K562 (cell line): ENCODE measurements around the gene RTN4. TPM values are rescaled to one million over a fixed set of nuclear protein-coding genes. Genes with fewer than 3 reads are reported as not detected.

ENCODE experiments used
- ATAC-seq: fragments of 200-7000 bp; cut with Tn5 transposase; 3 replicates; pipeline ENCODE4 v1.9.1; 2020; ENCODE audit warnings: moderate library complexity
- BruUV-seq: library from RNA; stranded (reverse); fragments of 400-500 nt; replicated peaks from 2 replicates; lab custom pipeline; 2021; lab: Mats Ljungman, UMichigan
- CTCF ChIA-PET: fragments of 300-600 bp; formaldehyde crosslinking; extraction: SDS; loops from one replicate; lab custom pipeline; 2021; ENCODE audit warnings: low intra/inter-chr PET ratio; lab: Yijun Ruan, JAX
- POLR2A ChIA-PET: fragments of 300-600, 350-650 bp; sonication (Branson Sonifier 250); formaldehyde crosslinking; extraction: SDS; loops from one replicate; lab custom pipeline; 2021; ENCODE audit warnings: antibody characterized with exemption, inconsistent platforms; lab: Yijun Ruan, JAX
- DNase-seq, 4 experiments: peaks; one replicate each; pipeline versions ENCODE4 v3.0.0 to v3.0.0-alpha.2; 2011 to 2018; ENCODE audit warnings: low spot score in 3 of 4, mixed read lengths in 3 of 4; ENCODE audit errors: extremely low read depth in 1 of 4
- FAIRE-seq: peaks from 2 replicates; lab custom pipeline; 2011; peaks lifted over from hg19 to GRCh38; lab: Jason Lieb, UNC
- H2AFZ ChIP-seq: 2 replicates; pipeline ENCODE4 v1.6.0; 2011; ENCODE audit warnings: low read depth, low read length, control low read depth, inconsistent platforms
- H3K27ac ChIP-seq: fragments of 200-600 bp; 3 replicates; pipeline ENCODE4 v1.8.0; 2011; ENCODE audit warnings: low read depth, mild to moderate bottlenecking, control low read depth, inconsistent platforms, low read length, moderate library complexity, mixed read lengths; ENCODE audit errors: extremely low read depth
- H3K27me3 ChIP-seq, 2 experiments: fragments of 300-600 bp in 1 of 2; 2 replicates in 1 of 2; 3 replicates in 1 of 2; pipeline versions ENCODE4 v1.6.0 to v1.8.0; 2011; ENCODE audit warnings: inconsistent platforms in 2 of 2, low read length in 2 of 2, mild to moderate bottlenecking in 1 of 2, mixed read lengths in 1 of 2, moderate library complexity in 1 of 2; ENCODE audit not compliant: control insufficient read depth in 2 of 2, insufficient read depth in 2 of 2
- H3K36me3 ChIP-seq: fragments of 300-600 bp; 3 replicates; pipeline ENCODE4 v1.8.0; 2011; ENCODE audit warnings: mild to moderate bottlenecking, low read length, inconsistent platforms; ENCODE audit not compliant: control insufficient read depth, insufficient read depth
- H3K4me1 ChIP-seq, 2 experiments: fragments of 200-600 bp in 1 of 2; replicated peaks in 1 of 2; 2 replicates in 1 of 2; 3 replicates in 1 of 2; pipeline versions ENCODE4 v1.5.1 to v1.8.0; 2011; ENCODE audit warnings: inconsistent platforms in 2 of 2, low read length in 2 of 2, mild to moderate bottlenecking in 1 of 2, mixed read lengths in 1 of 2, moderate library complexity in 1 of 2; ENCODE audit not compliant: control insufficient read depth in 2 of 2, insufficient read depth in 2 of 2
- H3K4me2 ChIP-seq: 2 replicates; pipeline ENCODE4 v1.6.1; 2011; ENCODE audit warnings: low read length, control low read depth, inconsistent platforms, mixed read lengths; ENCODE audit not compliant: insufficient read depth
- H3K4me3 ChIP-seq: fragments of 200-600 bp; sonication (generic), shearing (Covaris generic); 2 replicates; pipeline ENCODE4 v1.5.1; 2016; ENCODE audit warnings: control low read depth, inconsistent platforms
- H3K79me2 ChIP-seq: fragments of 200-600 bp; 3 replicates; pipeline ENCODE4 v1.8.0; 2011; ENCODE audit warnings: low read length, inconsistent platforms; ENCODE audit not compliant: control insufficient read depth, insufficient read depth
- H3K9ac ChIP-seq, 2 experiments: 2 replicates each; pipeline versions ENCODE4 v1.6.0 to v1.6.1; 2011; ENCODE audit warnings: low read depth in 2 of 2, low read length in 2 of 2, control low read depth in 1 of 2, inconsistent platforms in 1 of 2, mild to moderate bottlenecking in 1 of 2, mixed read lengths in 1 of 2; ENCODE audit not compliant: insufficient read depth in 1 of 2
- H3K9me1 ChIP-seq: one replicate; pipeline ENCODE4 v1.6.0; 2011; ENCODE audit warnings: inconsistent platforms, mild to moderate bottlenecking, low read length, moderate library complexity; ENCODE audit not compliant: control insufficient read depth, insufficient read depth
- H3K9me3 ChIP-seq: replicated peaks from 2 replicates; pipeline ENCODE4 v1.5.1; 2011; ENCODE audit warnings: low read depth, low read length, inconsistent platforms; ENCODE audit not compliant: control insufficient read depth, insufficient read depth
- H4K20me1 ChIP-seq: replicated peaks from 2 replicates; pipeline ENCODE4 v1.6.1; 2011; ENCODE audit warnings: low read length, inconsistent platforms, mixed read lengths; ENCODE audit not compliant: control insufficient read depth, insufficient read depth
- AFF1 ChIP-seq, 2 experiments: fragments of 450-650 bp; IDR thresholded peaks; 2 replicates each; pipeline ENCODE4 v1.6.1; 2018; ENCODE audit warnings: mild to moderate bottlenecking in 2 of 2, low read depth in 1 of 2; ENCODE audit not compliant: partially characterized antibody in 2 of 2
- GABPB1 ChIP-seq: sonication (generic); formaldehyde crosslinking; IDR thresholded peaks from 2 replicates; pipeline ENCODE4 v1.8.0; 2022; ENCODE audit warnings: mild to moderate bottlenecking, missing genetic modification reagents
- HSF4 ChIP-seq: fragments of 250-450 bp; sonication (Bioruptor Pico); IDR thresholded peaks from 2 replicates; pipeline ENCODE4 v2.1.2; 2022; ENCODE audit warnings: mild to moderate bottlenecking, moderate library complexity, borderline replicate concordance
- MAFF ChIP-seq: IDR thresholded peaks from 2 replicates; pipeline ENCODE4 v1.6.1; 2012; ENCODE audit warnings: low read length, improper control_type of control experiment
- PML ChIP-seq: IDR thresholded peaks from 2 replicates; pipeline ENCODE4 v1.6.1; 2012; ENCODE audit warnings: low read length, inconsistent platforms
- POLR2A ChIP-seq: fragments of 450-650 bp; conservative IDR thresholded peaks from 2 replicates; pipeline ENCODE4 v1.6.1; 2016
- RBM22 ChIP-seq: fragments of 200-400 bp; formaldehyde crosslinking; IDR thresholded peaks from 2 replicates; pipeline ENCODE4 v1.6.1; 2018; ENCODE audit warnings: low read length, low read depth; ENCODE audit not compliant: poor library complexity, severe bottlenecking
- SETDB1 ChIP-seq: IDR thresholded peaks from one replicate; pipeline ENCODE4 v1.6.1; 2012; ENCODE audit warnings: low read length, control low read depth, inconsistent platforms
- SIX5 ChIP-seq, 2 experiments: IDR thresholded peaks; 2 replicates each; pipeline ENCODE4 v1.6.1; 2011; ENCODE audit warnings: low read length in 2 of 2, borderline replicate concordance in 1 of 2, low read depth in 1 of 2, mild to moderate bottlenecking in 1 of 2, moderate library complexity in 1 of 2; ENCODE audit not compliant: insufficient read depth in 1 of 2
- SMC3 ChIP-seq: conservative IDR thresholded peaks from 2 replicates; pipeline ENCODE4 v1.6.1; 2011; ENCODE audit warnings: low read depth, low read length, improper control_type of control experiment; ENCODE audit not compliant: insufficient read depth
- SP1 ChIP-seq: sonication (generic); formaldehyde crosslinking; IDR thresholded peaks from 2 replicates; pipeline ENCODE4 v1.8.1; 2022; ENCODE audit warnings: mild to moderate bottlenecking, missing genetic modification reagents
- TARDBP ChIP-seq: fragments of 450-650 bp; IDR thresholded peaks from 2 replicates; pipeline ENCODE4 v1.6.1; 2016
- XRCC4 ChIP-seq: IDR thresholded peaks from one replicate; pipeline ENCODE4 v1.6.1; 2011; ENCODE audit not compliant: insufficient read depth, insufficient read length; ENCODE audit errors: extremely low read depth
- ZNF586 ChIP-seq: fragments of 450-650 bp; formaldehyde crosslinking; conservative IDR thresholded peaks from 2 replicates; pipeline ENCODE4 v1.4.0; 2020; ENCODE audit warnings: mild to moderate bottlenecking, moderate library complexity
- WGBS: fragments of 100-300 bp; shearing (Covaris generic); methylation state at CpG from one replicate; pipeline ENCODE4 v1.1.6; 2016; ENCODE audit warnings: low coverage, mixed read lengths; ENCODE audit not compliant: insufficient coverage; ENCODE audit errors: missing lambda C conversion rate; 5-methylcytosine and 5-hydroxymethylcytosine counted together
- in situ Hi-C: fragments of 300-500 bp; cut with MboI; formaldehyde crosslinking; loops from 4 replicates; pipeline ENCODE4 v1.15.0; 2018; ENCODE audit warnings: inconsistent platforms, mixed read lengths
- intact Hi-C: fragments of 100-400 bp; cut with micrococcal nuclease; formaldehyde crosslinking; loops from 2 replicates; pipeline ENCODE4 v1.14.2; 2022
- polyA plus RNA-seq, 8 experiments: library from polyadenylated mRNA; depleted of rRNA in 4 of 8; stranded (reverse) in 5 of 8; unstranded in 3 of 8; fragments of >200 nt; fragmentation: Nextera tagmentation in 2 of 8; fragmentation: Illumina TruSeq in 1 of 8; extraction: Ambion mirVana in 2 of 8; extraction: Trizol in 1 of 8; gene quantifications; 2 replicates each; pipeline versions ENCODE4 v1.2.1 to v1.2.3, GENCODE V29; 2011 to 2014; ENCODE audit warnings: inconsistent platforms in 1 of 8, missing spikeins in 1 of 8
- total RNA-seq, 7 experiments: library from RNA; depleted of rRNA in 6 of 7; stranded (reverse); fragments of >200 nt in 6 of 7; fragmentation: Illumina TruSeq in 2 of 7; extraction: Trizol in 2 of 7; gene quantifications; 2 replicates each; pipeline versions ENCODE4 v1.2.1 to v1.2.3, GENCODE V29; 2011 to 2021; ENCODE audit warnings: low replicate concordance in 1 of 7
- TF ChIP-seq, protein P1 (sequence below): IDR thresholded peaks from 2 replicates; pipeline ENCODE4 v1.6.1; 2011; ENCODE audit warnings: borderline replicate concordance, low read depth, mild to moderate bottlenecking, moderate library complexity, low read length; ENCODE audit not compliant: insufficient read depth, poor library complexity, severe bottlenecking

Gene RTN4
- total and polyA plus RNA-seq, 9 of the 15 experiments (the other 6 are each of a cell fraction or from before 2014, with no cell fraction given): 73.0 to 248 (median 116) TPM

DNA sequence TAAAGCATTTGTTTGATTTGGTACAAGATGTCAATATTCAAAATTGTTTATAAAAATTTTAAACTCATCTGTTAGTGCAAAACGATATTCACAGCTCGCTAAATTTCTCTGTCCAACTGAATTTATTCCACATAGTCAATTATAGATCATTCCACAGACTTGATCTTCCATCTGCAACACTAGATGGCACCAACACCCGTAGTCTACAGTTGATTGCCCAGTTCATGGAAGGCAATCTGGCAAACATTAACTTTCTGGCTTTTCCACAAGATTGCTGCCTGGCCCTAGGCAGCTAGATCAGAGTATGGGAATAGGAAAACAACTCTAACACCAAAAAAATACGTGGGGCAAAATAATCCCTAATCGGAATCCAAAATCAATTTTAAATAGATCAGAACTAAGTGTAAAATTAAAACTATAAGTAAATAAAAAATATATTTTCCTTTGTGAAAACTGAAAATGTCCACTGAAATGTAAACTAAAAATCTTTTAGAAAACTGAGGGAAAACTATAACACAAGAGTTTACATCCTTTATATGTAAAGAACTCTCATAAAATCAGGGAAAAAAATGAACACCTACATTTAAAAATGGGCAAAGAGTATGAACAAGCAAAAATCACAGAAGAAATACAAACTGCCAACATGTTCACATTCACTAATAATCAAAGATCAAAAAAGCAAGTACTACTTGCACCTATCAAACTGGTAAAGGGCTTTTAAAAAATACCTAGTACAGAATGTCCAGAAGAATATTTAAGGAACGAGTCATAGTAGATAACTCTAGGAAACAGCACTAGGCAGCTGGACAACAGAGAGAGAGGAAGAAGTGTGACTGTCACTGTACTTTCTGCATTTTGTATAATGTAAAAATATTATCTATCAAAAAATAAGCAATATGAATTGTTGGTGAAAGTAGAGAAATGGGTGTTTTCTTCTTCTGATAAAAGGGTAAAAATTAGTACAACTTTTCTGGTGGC lies 35.0 kb downstream of the RTN4 start:
- peaks cover 0 to 26% of the 10 kb centered on the region in 2 experiments; a peak in 4 of 5 replicates for H3K4me1 ChIP-seq
- H3K79me2 ChIP-seq: peaks cover 100% of the 10 kb centered on the region
- FAIRE-seq (peak; percentile 84), ATAC-seq (peak; percentile 64), DNase-seq (peak in 3 of 4 experiments; percentile 22 to 61 (median 32))
- no peak overlapping the region for H2AFZ ChIP-seq
- in situ Hi-C loops: no loop called here
- H3K9me1 ChIP-seq: no peaks in the 10 kb centered on the region
- ChIA-PET CTCF (interaction anchor here (0.6 to 1.6 kb wide), 4 partner anchors 34 to 163 kb away, joined by 3 to 8 read pairs (median 4); no protein-coding TSS in a partner anchor), POLR2A (interaction anchor here (0.8 to 2.4 kb wide), 3 partner anchors 10 to 152 kb away, joined by 3 to 9 read pairs (median 3); no protein-coding TSS in a partner anchor)
- H3K36me3 ChIP-seq: peaks cover 30% of the 10 kb centered on the region
- H4K20me1 ChIP-seq: peaks cover 8% of the 10 kb centered on the region
- no peak overlapping the region for H3K9ac ChIP-seq
- no peaks in the 10 kb centered on the region for H3K27me3 ChIP-seq
- BruUV-seq: no TSS peak
- H3K4me3 ChIP-seq: no peak overlapping the region
- H3K27ac ChIP-seq: no peak overlapping the region
- no peak overlapping the region for H3K4me2 ChIP-seq
- intact Hi-C loops: loop anchor here (1.0 to 5.0 kb wide), 3 partner anchors 34 to 153 kb away; no protein-coding TSS in a partner anchor
- WGBS: 35% methylated on average over 6 of the region's 6 CpGs
- H3K9me3 ChIP-seq: no peaks in the 10 kb centered on the region
- TF ChIP-seq SIX5 (IDR thresholded peaks at IDR 0.05; ENCODE audit: borderline replicate concordance in 1 of 2, insufficient read depth in 1 of 2, low read depth in 1 of 2, low read length in 2 of 2) (no peak), SETDB1 (no peak), PML (peak; percentile 7; the same call in 1 of the 2 replicates), SP1 (CRISPR knock-in tag) (no peak), AFF1 (IDR thresholded peaks at IDR 0.05; ENCODE audit: low read depth in 1 of 2, partially characterized antibody in 2 of 2) (peak in 1 of 2 experiments; percentile 94), RBM22 (no peak), HSF4 (CRISPR knock-in tag) (no peak), ZNF586 (no peak), XRCC4 (no peak), POLR2A (no peak), MAFF (no peak), GABPB1 (CRISPR knock-in tag) (no peak), TARDBP (no peak), SMC3 (peak; percentile 39; the same call in 1 of the 2 replicates)
- TF ChIP-seq, protein P1, sequence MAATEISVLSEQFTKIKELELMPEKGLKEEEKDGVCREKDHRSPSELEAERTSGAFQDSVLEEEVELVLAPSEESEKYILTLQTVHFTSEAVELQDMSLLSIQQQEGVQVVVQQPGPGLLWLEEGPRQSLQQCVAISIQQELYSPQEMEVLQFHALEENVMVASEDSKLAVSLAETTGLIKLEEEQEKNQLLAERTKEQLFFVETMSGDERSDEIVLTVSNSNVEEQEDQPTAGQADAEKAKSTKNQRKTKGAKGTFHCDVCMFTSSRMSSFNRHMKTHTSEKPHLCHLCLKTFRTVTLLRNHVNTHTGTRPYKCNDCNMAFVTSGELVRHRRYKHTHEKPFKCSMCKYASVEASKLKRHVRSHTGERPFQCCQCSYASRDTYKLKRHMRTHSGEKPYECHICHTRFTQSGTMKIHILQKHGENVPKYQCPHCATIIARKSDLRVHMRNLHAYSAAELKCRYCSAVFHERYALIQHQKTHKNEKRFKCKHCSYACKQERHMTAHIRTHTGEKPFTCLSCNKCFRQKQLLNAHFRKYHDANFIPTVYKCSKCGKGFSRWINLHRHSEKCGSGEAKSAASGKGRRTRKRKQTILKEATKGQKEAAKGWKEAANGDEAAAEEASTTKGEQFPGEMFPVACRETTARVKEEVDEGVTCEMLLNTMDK: peak; percentile 18
